ENCODE results near the gene GCHFR. TPM values are rescaled to one million over a fixed set of nuclear protein-coding genes. Genes with fewer than 3 reads are reported as not detected.
A peak's percentile ranks its signal among the peaks of the same experiment; 100 is the strongest.

Gene GCHFR
- total and polyA plus RNA-seq, 2 donors from 2014 or later, result 15.4 to 145 TPM

DNA sequence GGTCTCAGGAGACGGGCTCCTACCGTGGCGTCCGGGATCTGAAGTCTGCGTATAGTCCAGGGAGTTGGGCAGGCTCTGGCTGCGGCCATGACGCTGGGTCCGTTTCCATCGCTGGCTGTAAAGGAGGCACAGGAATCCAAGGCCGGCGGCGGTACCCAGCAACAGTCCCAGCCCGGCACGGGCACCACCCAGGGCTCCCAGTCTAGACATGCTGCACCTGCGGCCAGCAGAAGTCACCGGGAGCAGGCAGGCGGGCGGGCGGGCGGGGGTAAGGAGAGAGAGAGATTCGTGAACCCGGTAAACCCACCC is 9.3 kb upstream of the GCHFR start:
- FAIRE-seq, result no peak

DNA sequence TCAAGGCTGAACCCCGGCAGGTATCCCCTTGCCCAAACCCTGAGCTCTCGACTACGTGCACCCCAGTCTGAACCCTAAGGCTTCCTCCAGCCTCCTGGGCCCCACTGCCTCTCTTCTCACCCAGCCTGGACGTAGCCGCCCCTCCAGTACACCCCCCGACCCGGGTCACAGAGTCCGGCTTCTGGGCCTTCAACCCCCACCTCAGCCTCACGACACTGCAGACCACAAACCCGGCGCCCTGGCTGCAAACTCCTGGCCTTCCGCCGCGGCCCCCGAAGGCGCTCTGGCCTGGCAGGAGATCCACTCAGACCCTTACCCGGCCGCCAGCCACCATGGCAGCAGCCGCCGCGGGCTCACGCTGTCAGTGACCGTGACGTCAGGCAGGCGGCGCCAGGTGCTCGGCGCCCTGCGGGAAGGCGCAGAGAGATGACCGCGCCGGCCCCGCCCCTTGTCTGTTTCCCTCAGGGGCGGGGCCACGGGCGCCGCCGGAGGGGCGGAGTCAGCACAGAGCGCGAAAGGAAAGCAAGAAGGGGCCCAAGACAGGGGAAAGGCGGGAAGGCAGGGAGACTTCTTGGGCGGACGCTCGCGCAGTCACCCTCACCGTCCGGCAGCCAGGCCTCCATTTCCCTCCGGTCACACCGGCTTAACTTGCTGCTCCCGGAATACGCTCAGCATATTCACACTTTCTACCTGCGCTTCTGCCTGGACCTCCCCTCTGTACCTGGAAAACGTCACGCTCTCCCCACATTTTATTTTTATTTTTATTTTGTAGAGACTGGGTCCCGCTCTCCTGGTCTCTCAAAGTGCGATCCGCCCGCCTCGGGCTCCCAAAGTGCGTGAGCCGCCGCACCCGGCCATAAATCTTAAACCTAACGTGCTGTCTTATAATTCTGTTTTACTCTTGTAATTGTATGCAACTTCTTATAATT is 8.7 kb upstream of the GCHFR start, which contains the start of gene RMDN3:
TSS of gene RMDN3 (minus strand) at position 372 of the 929 bp plus-strand sequence. CDS start 471 bp downstream, outside the sequence.
- FAIRE-seq, result no peak
- TF ChIP-seq, protein P1, sequence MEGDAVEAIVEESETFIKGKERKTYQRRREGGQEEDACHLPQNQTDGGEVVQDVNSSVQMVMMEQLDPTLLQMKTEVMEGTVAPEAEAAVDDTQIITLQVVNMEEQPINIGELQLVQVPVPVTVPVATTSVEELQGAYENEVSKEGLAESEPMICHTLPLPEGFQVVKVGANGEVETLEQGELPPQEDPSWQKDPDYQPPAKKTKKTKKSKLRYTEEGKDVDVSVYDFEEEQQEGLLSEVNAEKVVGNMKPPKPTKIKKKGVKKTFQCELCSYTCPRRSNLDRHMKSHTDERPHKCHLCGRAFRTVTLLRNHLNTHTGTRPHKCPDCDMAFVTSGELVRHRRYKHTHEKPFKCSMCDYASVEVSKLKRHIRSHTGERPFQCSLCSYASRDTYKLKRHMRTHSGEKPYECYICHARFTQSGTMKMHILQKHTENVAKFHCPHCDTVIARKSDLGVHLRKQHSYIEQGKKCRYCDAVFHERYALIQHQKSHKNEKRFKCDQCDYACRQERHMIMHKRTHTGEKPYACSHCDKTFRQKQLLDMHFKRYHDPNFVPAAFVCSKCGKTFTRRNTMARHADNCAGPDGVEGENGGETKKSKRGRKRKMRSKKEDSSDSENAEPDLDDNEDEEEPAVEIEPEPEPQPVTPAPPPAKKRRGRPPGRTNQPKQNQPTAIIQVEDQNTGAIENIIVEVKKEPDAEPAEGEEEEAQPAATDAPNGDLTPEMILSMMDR (IDR thresholded peaks at IDR 0.05; ENCODE audit: borderline replicate concordance, extremely low read depth, insufficient read depth), result peak; percentile 20
- Histone ChIP-seq H3K4me3 (ENCODE audit: low read length in 3 of 3) (peak within 1 kb of the TSS; percentile 85 to 95 (median 94)), H3K36me3 (ENCODE audit: control insufficient read depth in 2 of 3, insufficient read depth in 3 of 3, low read length in 3 of 3) (peaks cover 6 to 18% (median 13%) of the 10 kb centered on the region in 3 donors), H3K27ac (ENCODE audit: low read depth in 2 of 2, low read length in 2 of 2) (peak within 1 kb of the TSS; percentile 65 to 74), H3K27me3 (ENCODE audit: control insufficient read depth, insufficient read depth, low read length) (no peaks in the 10 kb centered on the region), H3K4me1 (ENCODE audit: control insufficient read depth in 2 of 3, insufficient read depth in 2 of 3, low read depth in 1 of 3, low read length in 3 of 3) (peaks cover 0 to 3% (median 0%) of the 10 kb centered on the region in 3 donors), H3K9me3 (ENCODE audit: control insufficient read depth in 2 of 3, insufficient read depth in 1 of 3, low read length in 3 of 3) (no peaks in the 10 kb centered on the region), H3K9ac (ENCODE audit: low read length in 3 of 3) (peak within 1 kb of the TSS; percentile 91 to 92 (median 92))
- intact Hi-C loops (cut with DNase I), result no loop called here
- peak; percentile 95 to 98 (median 97) for DNase-seq

More for the DNA sequence above, 9.3 kb upstream of the GCHFR start:
- Histone ChIP-seq H3K9ac (ENCODE audit: low read length in 3 of 3) (peak overlapping the region; percentile 49 to 67 (median 60)), H3K36me3 (ENCODE audit: control insufficient read depth in 2 of 3, insufficient read depth in 3 of 3, low read length in 3 of 3) (peaks cover 6 to 18% (median 17%) of the 10 kb centered on the region in 3 donors), H3K4me3 (ENCODE audit: low read length in 3 of 3) (peak overlapping the region; percentile 75 to 85 (median 80)), H3K27ac (ENCODE audit: low read depth in 2 of 2, low read length in 2 of 2) (peak overlapping the region; percentile 63 to 74), H3K4me1 (ENCODE audit: control insufficient read depth in 2 of 3, insufficient read depth in 2 of 3, low read depth in 1 of 3, low read length in 3 of 3) (peaks cover 0 to 3% (median 0%) of the 10 kb centered on the region in 3 donors), H3K9me3 (ENCODE audit: control insufficient read depth in 2 of 3, insufficient read depth in 1 of 3, low read length in 3 of 3) (no peaks in the 10 kb centered on the region), H3K27me3 (ENCODE audit: control insufficient read depth, insufficient read depth, low read length) (no peaks in the 10 kb centered on the region)
- intact Hi-C loops (cut with DNase I), result no loop called here
- TF ChIP-seq, protein P1 (IDR thresholded peaks at IDR 0.05; ENCODE audit: borderline replicate concordance, extremely low read depth, insufficient read depth), result no peak
- DNase-seq, result peak in 2 of 5 donors; percentile 18 to 77

DNA sequence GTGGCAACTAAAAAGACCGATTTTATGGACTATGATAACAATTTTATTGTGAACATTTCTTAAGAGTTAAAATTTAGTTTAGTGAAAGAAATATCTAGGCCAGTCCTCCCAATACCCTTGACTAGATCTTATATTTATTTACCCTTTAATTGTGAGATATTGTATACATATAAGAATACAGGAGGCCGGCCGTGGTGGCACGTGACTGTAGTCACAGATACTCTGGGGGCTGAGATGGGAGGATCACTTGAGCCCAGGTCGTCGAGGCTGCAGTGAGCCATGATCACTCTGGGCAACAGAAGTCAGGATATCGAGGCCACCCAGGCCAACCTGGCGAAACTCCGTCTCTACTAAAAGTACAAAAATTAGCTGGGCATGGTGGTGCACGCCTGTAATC is 8.1 kb upstream of the GCHFR start:
- TF ChIP-seq, protein P1 (IDR thresholded peaks at IDR 0.05; ENCODE audit: borderline replicate concordance, extremely low read depth, insufficient read depth), result no peak

More for the DNA sequence above, 8.1 kb upstream of the GCHFR start:
- intact Hi-C loops (cut with DNase I), result no loop called here
- no peak for DNase-seq
- H3K9ac ChIP-seq (ENCODE audit: low read length in 3 of 3), result peak overlapping the region; percentile 91 to 92 (median 92)
- no peak overlapping the region for H3K27ac ChIP-seq (ENCODE audit: low read depth in 2 of 2, low read length in 2 of 2)
- no peaks in the 10 kb centered on the region for H3K9me3 ChIP-seq (ENCODE audit: control insufficient read depth in 2 of 3, insufficient read depth in 1 of 3, low read length in 3 of 3)
- H3K36me3 ChIP-seq (ENCODE audit: control insufficient read depth in 2 of 3, insufficient read depth in 3 of 3, low read length in 3 of 3), result peaks cover 3 to 13% (median 8%) of the 10 kb centered on the region in 3 donors
- peak overlapping the region; percentile 85 to 95 (median 94) for H3K4me3 ChIP-seq (ENCODE audit: low read length in 3 of 3)
- no peak for FAIRE-seq
- H3K4me1 ChIP-seq (ENCODE audit: control insufficient read depth in 2 of 3, insufficient read depth in 2 of 3, low read depth in 1 of 3, low read length in 3 of 3), result peaks cover 0 to 3% (median 0%) of the 10 kb centered on the region in 3 donors
- no peaks in the 10 kb centered on the region for H3K27me3 ChIP-seq (ENCODE audit: control insufficient read depth, insufficient read depth, low read length)

Data from kidney (tissue), 14 donors.